GM13976 (cell line): ENCODE data around the gene RETREG3.

Experiments used
- DNase-seq: peaks from one replicate; pipeline ENCODE4 v3.0.0; 2012; ENCODE audit warnings: low spot score
- CTCF ChIP-seq: IDR thresholded peaks from 2 replicates; pipeline ENCODE4 v1.5.1; 2012; ENCODE audit warnings: borderline replicate concordance, mild to moderate bottlenecking; ENCODE audit not compliant: insufficient read depth; ENCODE audit errors: extremely low read depth, missing control alignments, control extremely low read depth
- in situ Hi-C: fragments of 300-500 bp; cut with MboI; formaldehyde crosslinking; loops from one replicate; pipeline ENCODE4 v1.12.0; 2022; ENCODE audit warnings: low sequenced_read_pairs, mixed read lengths, inconsistent platforms; ENCODE audit not compliant: unreplicated experiment

The RETREG3 gene

GRCh38 chr17:42537156-42537805 lies 71.9 kb downstream of the RETREG3 start:
- TF ChIP-seq CTCF: no peak
- in situ Hi-C loops: no loop called here
- no peak for DNase-seq

GRCh38 chr17:42536372-42537155 lies 72.6 kb downstream of the RETREG3 start:
- TF ChIP-seq CTCF: no peak
- peak; percentile 95 for DNase-seq
- in situ Hi-C loops: no loop called here

GRCh38 chr17:42536048-42536371 lies 73.2 kb downstream of the RETREG3 start, which contains the start of gene NAGLU:
Gene NAGLU (plus strand): TSS chr17:42536241. CDS start chr17:42536273, 32 bp downstream.
- in situ Hi-C loops: no loop called here
- TF ChIP-seq CTCF: no peak
- DNase-seq: peak; percentile 100

- in situ Hi-C loops: no loop called here
- DNase-seq: no peak
- no peak for TF ChIP-seq CTCF
These were observed 73.8 kb downstream of the RETREG3 start for GRCh38 chr17:42535155-42536047.

- DNase-seq: peak; percentile 73
- TF ChIP-seq CTCF: peak; percentile 23
- in situ Hi-C loops: no loop called here
These were observed 77.5 kb downstream of the RETREG3 start for GRCh38 chr17:42531455-42532354.
